ACC112 (cell line): ENCODE results near the gene SKI.
A peak's percentile ranks its signal among the peaks of the same experiment; 100 is the strongest.

ENCODE experiments used
- H2AFZ ChIP-seq: fragments of 200-600 bp; sonication (generic); one replicate; pipeline ENCODE4 v1.6.0; 2017; ENCODE audit warnings: antibody characterized with exemption, low read length; ENCODE audit not compliant: unreplicated experiment
- H3K27ac ChIP-seq: fragments of 200-600 bp; sonication (generic); 2 replicates; pipeline ENCODE4 v1.5.1; 2014; ENCODE audit warnings: low read depth, mild to moderate bottlenecking, antibody characterized with exemption, low read length, moderate library complexity
- H3K27me3 ChIP-seq: fragments of 200-600 bp; sonication (generic); 2 replicates; pipeline ENCODE4 v1.6.1; 2014; ENCODE audit warnings: mild to moderate bottlenecking, antibody characterized with exemption, low read length, moderate library complexity, mixed read lengths; ENCODE audit not compliant: insufficient read depth
- H3K36me3 ChIP-seq: fragments of 200-600 bp; sonication (generic); 2 replicates; pipeline ENCODE4 v1.6.1; 2016; ENCODE audit warnings: mild to moderate bottlenecking, antibody characterized with exemption, low read length, moderate library complexity, mixed read lengths; ENCODE audit not compliant: insufficient read depth
- H3K4me1 ChIP-seq: fragments of 200-600 bp; sonication (generic); one replicate; pipeline ENCODE4 v1.6.1; 2016; ENCODE audit warnings: low read length, mixed read lengths; ENCODE audit not compliant: insufficient read depth, unreplicated experiment, control insufficient read depth
- H3K4me3 ChIP-seq: fragments of 200-600 bp; sonication (generic); 2 replicates; pipeline ENCODE4 v1.5.1; 2014; ENCODE audit warnings: mild to moderate bottlenecking, low read depth, low read length
- H3K79me2 ChIP-seq: fragments of 200-600 bp; sonication (generic); one replicate; pipeline ENCODE4 v1.6.0; 2016; ENCODE audit warnings: low read length; ENCODE audit not compliant: control insufficient read depth, unreplicated experiment, insufficient read depth

The SKI gene

GRCh38 chr1:2315674-2316450 is 87.7 kb downstream of the SKI start:
- no peaks in the 10 kb centered on the region for H3K79me2 ChIP-seq
- H3K4me3 ChIP-seq, result no peak overlapping the region
- H3K36me3 ChIP-seq, result no peaks in the 10 kb centered on the region
- H3K27ac ChIP-seq, result 0 out of 2 replicates have a peak overlapping the region, but pooled peaks have one; percentile 19
- H3K27me3 ChIP-seq, result no peaks in the 10 kb centered on the region
- H2AFZ ChIP-seq, result no peak overlapping the region
- H3K4me1 ChIP-seq, result peaks cover 37% of the 10 kb centered on the region

GRCh38 chr1:2316451-2316961 is 88.4 kb downstream of the SKI start:
- Histone ChIP-seq H3K4me1 (peaks cover 37% of the 10 kb centered on the region), H3K27ac (0 out of 2 replicates have a peak overlapping the region, but pooled peaks have one; percentile 19), H2AFZ (no peak overlapping the region), H3K4me3 (no peak overlapping the region), H3K27me3 (no peaks in the 10 kb centered on the region), H3K79me2 (no peaks in the 10 kb centered on the region), H3K36me3 (no peaks in the 10 kb centered on the region)

- no peaks in the 10 kb centered on the region for H3K36me3 ChIP-seq
- no peaks in the 10 kb centered on the region for H3K79me2 ChIP-seq
- peaks cover 41% of the 10 kb centered on the region for H3K4me1 ChIP-seq
- H2AFZ ChIP-seq, result no peak overlapping the region
- H3K4me3 ChIP-seq, result no peak overlapping the region
- H3K27ac ChIP-seq, result no peak overlapping the region
- no peaks in the 10 kb centered on the region for H3K27me3 ChIP-seq
Observed at GRCh38 chr1:2317230-2318065, 89.3 kb downstream of the SKI start.

- no peak overlapping the region for H2AFZ ChIP-seq
Observed at GRCh38 chr1:2318314-2319278, 90.5 kb downstream of the SKI start.

GRCh38 chr1:2319291-2319690 is 91.2 kb downstream of the SKI start:
- no peak overlapping the region for H3K4me3 ChIP-seq
- H3K27me3 ChIP-seq, result no peaks in the 10 kb centered on the region
- peaks cover 34% of the 10 kb centered on the region for H3K4me1 ChIP-seq
- H3K36me3 ChIP-seq, result no peaks in the 10 kb centered on the region
- H3K79me2 ChIP-seq, result no peaks in the 10 kb centered on the region
- no peak overlapping the region for H2AFZ ChIP-seq
- no peak overlapping the region for H3K27ac ChIP-seq

More at GRCh38 chr1:2318314-2319278, 90.5 kb downstream of the SKI start:
- Histone ChIP-seq H3K4me3 (no peak overlapping the region), H3K27ac (no peak overlapping the region), H3K27me3 (no peaks in the 10 kb centered on the region), H3K36me3 (no peaks in the 10 kb centered on the region), H3K4me1 (peaks cover 41% of the 10 kb centered on the region), H3K79me2 (no peaks in the 10 kb centered on the region)

GRCh38 chr1:2320006-2320405 is 91.9 kb downstream of the SKI start:
- peaks cover 34% of the 10 kb centered on the region for H3K4me1 ChIP-seq
- H2AFZ ChIP-seq, result no peak overlapping the region
- no peak overlapping the region for H3K27ac ChIP-seq
- no peaks in the 10 kb centered on the region for H3K36me3 ChIP-seq
- H3K79me2 ChIP-seq, result no peaks in the 10 kb centered on the region
- H3K4me3 ChIP-seq, result no peak overlapping the region
- H3K27me3 ChIP-seq, result no peaks in the 10 kb centered on the region

GRCh38 chr1:2320760-2321667 is 92.9 kb downstream of the SKI start:
- no peak overlapping the region for H2AFZ ChIP-seq
- H3K79me2 ChIP-seq, result no peaks in the 10 kb centered on the region
- no peak overlapping the region for H3K27ac ChIP-seq
- no peaks in the 10 kb centered on the region for H3K27me3 ChIP-seq
- no peaks in the 10 kb centered on the region for H3K36me3 ChIP-seq
- H3K4me3 ChIP-seq, result no peak overlapping the region
- H3K4me1 ChIP-seq, result peaks cover 27% of the 10 kb centered on the region

- no peaks in the 10 kb centered on the region for H3K36me3 ChIP-seq
- peak overlapping the region; percentile 40 for H2AFZ ChIP-seq
- H3K4me3 ChIP-seq, result peak overlapping the region; percentile 66
- no peaks in the 10 kb centered on the region for H3K27me3 ChIP-seq
- H3K27ac ChIP-seq, result peak overlapping the region; percentile 36
- H3K4me1 ChIP-seq, result peaks cover 19% of the 10 kb centered on the region
- no peaks in the 10 kb centered on the region for H3K79me2 ChIP-seq
Observed at GRCh38 chr1:2322065-2322571, 94.0 kb downstream of the SKI start.

GRCh38 chr1:2322581-2323211 is 94.6 kb downstream of the SKI start:
- peak overlapping the region; percentile 40 for H2AFZ ChIP-seq
- H3K4me1 ChIP-seq, result peaks cover 19% of the 10 kb centered on the region
- H3K4me3 ChIP-seq, result peak overlapping the region; percentile 66
- no peaks in the 10 kb centered on the region for H3K27me3 ChIP-seq
- H3K36me3 ChIP-seq, result no peaks in the 10 kb centered on the region
- H3K27ac ChIP-seq, result peak overlapping the region; percentile 36
- H3K79me2 ChIP-seq, result no peaks in the 10 kb centered on the region
